Adipose tissue (tissue), 3 donors: ENCODE data around the gene DCDC2. TPM values are rescaled to one million over a fixed set of nuclear protein-coding genes. Genes with fewer than 3 reads are reported as not detected.
"Not testable (repeated sequence)": the region's sequence is repeated elsewhere in the genome, so short reads cannot be mapped to it uniquely, and the experiment has no call there.

Experiments used
- H3K27ac ChIP-seq: one replicate; pipeline ENCODE4 v1.5.1; 2013; ENCODE audit warnings: low read depth, low read length
- WGBS, 3 donors: extraction: QIAGEN DNeasy Blood & Tissue Kit; methylation state at CpG; one replicate each; pipeline ENCODE4 v1.1.7; 2013; 5-methylcytosine and 5-hydroxymethylcytosine counted together
- polyA plus RNA-seq, 3 donors: library from polyadenylated mRNA; stranded (reverse); fragments of 200-250 nt; gene quantifications; one replicate each; pipeline ENCODE4 v1.2.3, GENCODE V29; 2013
- donor health status: healthy with polysubstance abuse.
- donor health status: Bipolar disorder and iron deficiency.
- donor health status: healthy.

DCDC2 gene
- polyA plus RNA-seq, 3 donors = 0.06 to 8.6 TPM; not detected in 1

DNA sequence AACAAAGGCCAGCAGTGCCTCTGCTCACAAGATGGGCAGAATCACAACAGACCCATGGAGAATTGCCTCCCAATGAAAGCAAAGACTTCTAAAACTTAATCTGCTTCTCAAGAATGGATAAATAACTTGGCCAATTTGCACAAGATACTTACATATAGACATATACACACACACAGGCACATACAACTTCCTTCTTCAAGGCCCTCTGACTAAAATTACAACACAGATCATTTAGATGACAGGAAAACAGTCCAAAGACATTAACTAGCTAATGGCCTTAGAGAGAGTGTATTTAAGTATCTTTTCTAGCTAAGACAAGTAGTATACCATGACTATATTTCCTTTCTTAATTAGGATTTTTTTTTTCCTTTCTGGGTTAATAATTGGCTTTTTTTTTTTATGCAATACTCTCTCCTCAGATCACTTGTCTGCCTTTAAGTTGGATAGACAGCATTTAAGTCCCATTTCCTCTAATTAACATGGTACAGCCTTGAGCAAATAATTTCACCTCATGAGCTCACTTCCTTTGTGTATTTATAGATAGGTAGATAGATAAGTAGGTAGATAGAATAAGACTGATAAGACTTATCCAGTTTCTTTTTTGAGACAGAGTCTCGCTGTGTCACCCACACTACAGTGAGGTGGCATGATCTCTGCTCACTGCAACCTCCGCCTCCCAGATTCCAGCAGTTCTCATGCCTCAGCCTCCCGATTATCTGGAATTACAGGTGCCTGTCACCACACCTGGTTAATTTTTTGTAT is 161.8 kb downstream of the DCDC2 start:
- 90 to 97% (median 95%) methylated on average over 3 of the region's 3 CpGs for WGBS, 3 donors
- no peak overlapping the region for H3K27ac ChIP-seq

DNA sequence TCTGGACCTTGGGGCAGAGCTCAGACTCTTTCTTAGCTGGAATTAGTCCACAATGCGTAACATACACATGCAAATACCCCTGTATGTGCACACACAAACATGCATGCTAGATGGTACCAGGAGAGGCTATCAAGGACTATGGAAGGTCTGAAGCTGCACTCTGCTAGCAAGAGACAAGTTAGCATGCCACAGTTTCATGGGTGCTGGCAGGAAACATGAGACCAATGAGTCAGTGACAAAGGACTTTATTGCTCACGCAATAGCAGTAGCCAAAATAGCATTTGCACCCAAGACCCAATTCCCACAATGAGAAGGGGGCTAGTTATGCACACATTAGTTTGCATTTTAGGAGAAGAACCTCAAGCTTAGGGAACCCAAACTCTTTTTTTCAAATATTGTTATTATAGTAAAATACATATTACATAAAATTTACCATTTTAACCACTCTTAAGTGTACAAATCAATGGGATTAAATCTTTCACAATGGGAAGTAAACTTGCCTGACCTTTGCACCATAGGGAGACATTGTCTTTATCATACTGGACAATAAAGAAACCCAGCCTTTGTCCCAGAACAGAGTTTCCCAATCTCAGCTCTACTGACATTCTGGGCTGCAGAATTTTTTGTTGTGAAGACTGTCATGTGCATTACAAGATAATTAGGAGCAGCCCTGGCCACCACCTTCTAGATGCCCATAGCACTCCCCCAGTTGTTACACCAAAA is 162.7 kb downstream of the DCDC2 start:
- H3K27ac ChIP-seq = no peak overlapping the region

DNA sequence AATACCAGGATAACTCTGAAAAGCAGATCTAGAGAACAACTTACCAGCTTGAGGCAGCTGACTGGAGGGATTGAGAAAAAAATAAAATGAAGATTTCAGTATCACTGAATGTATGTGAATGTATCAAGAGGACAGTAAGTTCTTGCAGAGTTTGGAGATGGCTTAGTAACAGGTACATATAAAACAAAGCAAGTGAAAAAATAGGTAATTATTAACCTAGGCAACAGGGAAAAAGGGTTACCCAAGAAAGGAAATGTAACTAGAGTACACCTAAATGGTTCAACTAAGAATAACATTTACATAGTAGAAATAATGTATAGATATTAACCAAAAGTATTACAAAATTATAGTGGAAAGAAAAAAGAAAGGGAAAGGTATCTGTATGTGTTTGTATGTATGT is 164.5 kb downstream of the DCDC2 start:
- H3K27ac ChIP-seq = no peak overlapping the region

More for the DNA sequence above, 162.7 kb downstream of the DCDC2 start:
- WGBS, 3 donors = 92 to 100% (median 98%) methylated on average over 2 of the region's 2 CpGs

DNA sequence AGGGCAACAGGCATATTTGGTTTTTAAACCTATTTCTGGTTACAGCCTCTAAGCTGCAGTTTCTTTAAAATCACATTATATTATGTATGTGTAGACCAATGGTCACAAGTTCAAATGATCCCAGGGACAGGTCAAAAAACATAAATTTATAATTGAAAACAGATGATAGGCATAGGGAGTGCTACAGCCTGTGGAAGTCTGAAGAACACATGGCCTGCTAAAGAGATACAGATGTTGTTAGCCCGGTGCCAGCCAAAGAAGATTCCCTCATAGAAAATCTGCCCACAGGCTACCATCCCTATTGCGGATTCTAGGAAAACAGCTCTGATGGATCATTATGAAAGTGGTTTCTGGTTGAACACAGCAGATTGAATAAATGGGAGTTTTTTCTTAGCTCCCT is 166.5 kb downstream of the DCDC2 start:
- WGBS, 3 donors = 46 to 50% (median 48%) methylated on average over 2 of the region's 2 CpGs
- no peak overlapping the region for H3K27ac ChIP-seq

DNA sequence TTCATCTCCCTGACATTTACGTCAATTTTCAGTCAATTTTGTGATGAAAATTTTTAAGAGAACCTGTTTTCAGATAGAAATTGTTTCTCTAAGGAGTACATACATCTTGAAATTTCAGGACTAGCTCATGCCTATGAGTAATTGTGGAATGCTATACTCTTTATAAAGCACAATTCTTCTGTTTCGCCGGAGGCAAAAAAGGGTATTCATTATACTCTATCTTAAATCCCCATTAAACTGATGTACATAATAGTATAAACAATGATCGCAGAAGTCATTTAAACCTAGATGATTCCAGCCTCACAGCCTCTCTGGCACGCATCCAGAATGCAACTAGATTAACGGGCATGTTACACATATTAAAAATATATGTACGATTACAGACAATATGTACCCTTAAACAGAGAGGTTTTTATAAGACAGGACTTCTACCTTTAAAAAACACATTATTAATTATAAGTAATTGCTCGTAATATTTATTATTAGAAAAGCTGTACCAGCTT is 169.2 kb downstream of the DCDC2 start:
- WGBS, 3 donors = 59 to 76% (median 60%) methylated on average over 8 of the region's 8 CpGs
- no peak overlapping the region for H3K27ac ChIP-seq

DNA sequence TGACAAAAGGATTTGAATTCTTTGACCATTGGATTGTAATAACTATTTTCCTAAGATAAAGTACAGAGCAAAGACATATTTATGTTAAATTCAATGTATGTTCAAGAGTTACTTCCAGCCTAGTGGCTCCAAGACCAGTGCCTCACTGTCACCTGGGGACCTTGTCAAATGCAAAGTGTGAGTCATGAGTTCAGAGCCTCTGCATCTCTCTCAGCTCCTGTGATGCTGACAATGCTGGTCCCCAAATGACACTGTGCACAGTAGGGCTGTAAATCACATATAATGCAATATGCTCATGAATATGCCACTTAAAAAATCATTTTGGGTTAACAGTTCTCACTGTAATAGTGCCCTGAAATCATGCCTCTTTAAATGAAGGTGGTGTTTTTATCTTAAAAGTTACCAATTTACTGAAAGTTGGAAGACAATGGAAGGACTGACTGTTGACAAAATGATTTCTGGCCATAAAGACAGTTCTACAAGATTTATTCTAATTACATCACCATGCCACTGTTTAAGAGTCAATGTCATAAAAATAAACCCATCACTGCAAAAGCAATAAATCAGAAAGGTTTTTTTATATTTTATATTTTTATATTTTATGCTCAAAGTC is 169.8 kb downstream of the DCDC2 start:
- no peak overlapping the region for H3K27ac ChIP-seq

DNA sequence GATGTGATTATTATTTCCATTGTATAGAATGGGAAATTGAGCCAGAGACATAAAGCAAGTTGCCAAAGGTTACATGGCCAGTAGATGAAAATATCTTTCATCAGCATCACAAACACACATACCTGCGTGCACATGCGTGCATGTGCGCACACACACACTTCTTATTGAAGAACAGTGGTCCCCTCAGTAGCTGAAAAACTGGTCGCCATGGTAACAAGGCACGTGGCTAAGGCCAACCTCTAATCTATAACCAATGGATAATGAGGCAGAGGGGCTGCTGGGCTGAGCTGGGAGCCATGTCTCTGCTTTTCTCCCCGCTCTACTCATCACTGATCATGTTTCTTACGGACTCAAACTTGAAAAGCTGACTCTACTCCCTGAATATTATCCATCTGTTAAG is 171.5 kb downstream of the DCDC2 start:
- no peak overlapping the region for H3K27ac ChIP-seq
- 86 to 92% (median 88%) methylated on average over 7 of the region's 7 CpGs for WGBS, 3 donors

DNA sequence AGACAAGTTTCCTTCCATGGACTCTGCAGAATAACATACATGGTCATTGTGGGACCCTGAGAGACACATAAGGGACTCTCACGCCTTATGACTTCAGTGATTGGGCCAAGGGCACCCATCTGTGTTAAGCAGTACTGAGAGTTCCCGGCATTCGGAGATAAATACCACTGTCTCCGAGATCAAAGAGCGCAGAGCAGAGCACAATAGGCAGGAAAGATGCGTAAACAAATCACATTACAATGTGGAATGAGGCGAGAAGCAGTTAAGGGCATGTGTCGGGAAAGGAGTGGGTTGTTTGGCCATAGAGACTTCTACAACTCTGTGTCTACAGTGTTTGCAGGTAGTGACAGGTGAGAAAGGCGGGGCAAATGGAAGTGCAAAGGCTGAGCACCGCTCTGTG is 174.3 kb downstream of the DCDC2 start:
- 83 to 91% (median 89%) methylated on average over 10 of the region's 10 CpGs for WGBS, 3 donors

DNA sequence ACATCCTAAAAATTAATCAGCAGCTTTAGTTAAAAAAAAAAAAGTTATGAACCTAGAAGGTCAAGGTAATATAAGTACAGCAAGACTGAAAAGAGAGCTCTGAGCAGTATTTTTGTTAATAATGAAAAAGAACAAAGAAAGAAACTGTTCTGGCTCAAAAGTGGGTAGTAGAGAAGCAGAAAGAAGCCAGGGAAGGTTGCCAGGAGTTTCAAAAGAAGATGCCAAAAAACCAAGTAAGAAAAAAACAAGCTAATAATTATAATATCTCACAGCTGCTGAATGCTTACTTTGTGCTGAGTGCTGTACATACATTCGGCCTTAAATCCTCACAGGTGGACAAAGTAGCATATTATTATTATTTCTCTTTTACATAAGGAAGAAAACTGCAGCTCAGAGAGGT is 200.0 kb downstream of the DCDC2 start:
- 27 to 40% (median 36%) methylated on average over 1 of the region's 1 CpG for WGBS, 3 donors

More for the DNA sequence above, 174.3 kb downstream of the DCDC2 start:
- H3K27ac ChIP-seq = no peak overlapping the region

DNA sequence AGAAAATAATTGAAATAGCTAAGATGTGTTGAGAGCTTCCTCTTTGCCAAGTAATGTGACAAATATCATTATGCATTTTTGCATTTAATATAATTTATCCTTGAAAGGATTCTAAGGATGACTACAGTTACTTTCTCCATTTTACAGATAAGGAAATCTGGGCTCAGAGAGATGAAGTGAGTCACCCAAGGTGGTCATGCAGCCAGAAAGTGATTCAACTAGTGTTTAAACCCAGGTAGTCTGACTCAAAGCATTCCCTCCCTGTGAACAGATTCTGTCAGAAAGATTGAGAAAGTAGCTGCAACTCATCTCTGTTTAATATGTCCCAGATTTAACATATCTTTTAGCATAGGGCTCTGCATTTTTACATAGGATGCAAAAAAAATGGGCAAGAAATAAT is 203.7 kb downstream of the DCDC2 start:
- H3K27ac ChIP-seq = no peak overlapping the region

More for the DNA sequence above, 200.0 kb downstream of the DCDC2 start:
- no peak overlapping the region for H3K27ac ChIP-seq

DNA sequence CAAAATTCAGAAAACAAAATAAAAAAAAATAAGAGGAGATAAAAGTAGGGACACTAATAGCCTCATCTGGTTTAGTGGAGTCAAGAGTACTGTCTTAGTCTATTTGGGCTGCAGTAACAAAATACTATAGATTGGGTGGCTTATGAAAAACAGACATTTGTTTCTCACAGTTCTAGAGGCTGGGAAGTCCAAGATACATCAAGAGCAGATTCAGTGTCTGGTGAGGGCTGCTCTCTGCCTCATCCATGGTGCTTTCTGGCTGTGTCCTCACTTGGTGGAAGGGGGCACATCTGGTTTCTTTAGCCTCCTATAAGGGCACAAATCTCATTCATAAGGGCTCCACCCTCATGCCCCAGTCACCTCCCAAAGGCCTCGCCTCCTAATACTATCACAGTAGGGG is 205.8 kb downstream of the DCDC2 start:
- WGBS, 3 donors = 79 to 92% (median 91%) methylated on average over 1 of the region's 1 CpG
- no peak overlapping the region for H3K27ac ChIP-seq

DNA sequence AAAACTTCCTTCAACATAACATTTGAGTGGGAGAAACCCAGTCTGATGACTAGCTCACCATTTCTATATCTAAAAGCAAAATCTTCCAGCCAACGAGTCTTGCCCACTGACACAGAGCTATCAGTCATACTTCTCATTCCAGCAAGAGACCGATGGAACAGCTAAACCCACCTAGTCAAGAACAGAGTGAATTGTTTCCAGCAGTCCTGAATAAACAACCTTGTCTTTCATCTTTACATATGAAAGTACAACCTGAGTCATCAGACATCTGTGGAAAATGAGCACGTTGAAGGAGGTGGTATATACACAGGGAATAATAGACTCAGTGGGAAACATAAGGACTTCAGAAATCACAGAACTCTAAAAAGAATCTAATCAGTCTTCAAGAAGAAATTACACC is 208.0 kb downstream of the DCDC2 start:
- WGBS, 3 donors = 42 to 52% (median 47%) methylated on average over 3 of the region's 3 CpGs

DNA sequence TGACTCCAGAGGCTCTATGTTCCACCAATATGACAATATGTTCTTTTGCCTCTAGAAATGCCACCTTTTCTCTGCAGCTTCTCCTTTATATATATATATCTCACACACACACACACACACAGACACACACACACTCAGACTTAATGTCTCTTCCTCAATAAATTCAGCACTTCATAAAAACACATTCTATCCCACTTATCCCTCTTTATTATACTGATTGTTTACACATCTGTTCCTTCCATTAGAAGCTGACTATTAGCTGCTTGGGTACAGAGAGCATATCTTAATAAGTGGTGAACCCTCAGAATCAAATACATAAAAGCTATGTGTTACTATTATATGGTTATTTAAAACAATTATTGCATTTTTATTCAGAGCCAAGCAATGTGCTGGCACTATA is 208.6 kb downstream of the DCDC2 start:
- no peak overlapping the region for H3K27ac ChIP-seq

More for the DNA sequence above, 208.0 kb downstream of the DCDC2 start:
- H3K27ac ChIP-seq = no peak overlapping the region

DNA sequence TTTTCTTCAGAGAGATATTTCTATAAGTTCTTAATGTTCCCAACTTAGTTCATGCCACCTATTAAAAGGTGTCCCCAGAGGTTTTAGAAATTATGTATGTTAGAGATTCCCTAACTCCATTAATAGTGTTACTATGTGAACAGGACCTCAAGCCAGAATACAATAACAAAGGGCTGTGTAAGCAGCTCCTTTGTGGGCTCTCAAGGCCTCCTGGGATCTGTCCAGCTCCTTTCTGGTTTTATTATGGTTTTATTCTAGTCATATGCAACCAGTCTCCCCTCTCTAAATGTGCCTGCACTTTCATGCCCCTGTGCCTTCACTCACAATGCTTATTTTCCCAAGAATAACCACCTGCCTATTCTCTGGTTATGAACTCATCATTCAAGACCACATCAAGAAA is 209.2 kb downstream of the DCDC2 start:
- no peak overlapping the region for H3K27ac ChIP-seq

DNA sequence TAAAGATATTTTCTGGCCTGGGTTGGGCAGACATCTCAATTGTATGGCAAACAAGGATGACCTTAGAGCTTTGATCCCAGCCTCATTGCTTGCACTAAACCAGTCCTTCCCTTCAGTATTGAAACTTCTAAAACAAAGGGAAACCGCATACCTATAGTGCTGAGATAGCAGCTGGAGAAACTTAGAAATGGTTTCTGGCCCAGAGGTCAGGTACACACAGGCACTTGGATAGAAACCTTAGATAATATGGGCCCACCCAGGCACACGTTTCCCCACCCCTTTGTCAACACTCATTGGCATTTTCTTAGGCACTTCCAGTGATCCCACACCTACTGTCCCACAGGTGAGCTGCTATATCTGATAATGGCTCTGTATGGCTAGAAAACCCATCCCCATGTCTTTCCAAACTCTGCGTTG is 209.7 kb downstream of the DCDC2 start:
- 71 to 86% (median 76%) methylated on average over 3 of the region's 3 CpGs for WGBS, 3 donors

DNA sequence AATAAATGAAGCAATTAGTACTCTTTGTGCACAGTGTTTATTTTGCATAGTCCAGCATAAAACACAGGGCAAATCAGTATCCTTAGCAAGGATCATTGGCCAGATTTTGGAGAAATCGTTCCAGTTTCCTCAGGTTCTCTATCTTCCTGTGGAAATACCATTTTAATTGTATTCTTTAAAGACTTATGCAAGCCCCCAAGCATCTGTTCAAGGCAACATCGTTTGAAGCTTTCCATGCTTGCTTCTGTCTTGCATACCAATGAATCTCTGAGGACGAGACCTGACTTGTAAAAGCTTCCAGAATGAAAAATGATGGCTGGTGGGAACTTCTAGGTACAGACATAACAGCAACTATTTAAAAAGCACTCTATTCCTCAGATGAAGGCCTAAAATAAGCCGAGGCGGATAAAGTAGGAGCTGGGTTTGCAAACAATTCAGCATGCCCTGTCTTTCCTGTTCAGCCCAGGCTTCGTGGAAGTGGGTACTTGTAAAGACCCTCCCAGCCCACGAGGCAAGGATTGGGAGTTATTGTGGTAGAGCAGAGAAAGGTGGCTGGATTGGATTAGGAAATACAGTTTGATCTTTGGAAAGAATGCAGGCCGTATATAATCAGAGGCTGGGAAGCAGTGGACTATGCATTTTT is 210.2 kb downstream of the DCDC2 start:
- H3K27ac ChIP-seq = no peak overlapping the region
- 54 to 59% (median 56%) methylated on average over 8 of the region's 8 CpGs for WGBS, 3 donors

More for the DNA sequence above, 209.7 kb downstream of the DCDC2 start:
- no peak overlapping the region for H3K27ac ChIP-seq

DNA sequence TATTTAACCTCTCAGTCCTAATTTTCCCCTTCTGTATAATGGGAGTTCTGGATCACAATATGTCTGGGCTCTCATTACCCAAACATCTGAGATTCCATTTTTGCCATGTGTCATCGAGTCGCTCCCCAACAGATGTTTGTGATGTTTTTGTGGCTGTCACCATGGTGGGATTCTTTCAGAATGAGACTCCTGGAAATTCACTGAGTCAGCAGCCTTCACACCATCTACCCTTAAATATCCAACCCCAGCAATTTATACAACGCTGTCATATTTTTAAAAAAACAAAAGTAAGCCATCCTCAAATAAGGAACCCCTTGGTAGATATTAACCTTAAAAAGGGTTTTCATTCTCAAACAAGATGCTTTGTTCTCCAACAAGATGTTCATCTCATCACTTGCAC is 211.0 kb downstream of the DCDC2 start:
- H3K27ac ChIP-seq = no peak overlapping the region
- 87 to 95% (median 87%) methylated on average over 3 of the region's 3 CpGs for WGBS, 3 donors

DNA sequence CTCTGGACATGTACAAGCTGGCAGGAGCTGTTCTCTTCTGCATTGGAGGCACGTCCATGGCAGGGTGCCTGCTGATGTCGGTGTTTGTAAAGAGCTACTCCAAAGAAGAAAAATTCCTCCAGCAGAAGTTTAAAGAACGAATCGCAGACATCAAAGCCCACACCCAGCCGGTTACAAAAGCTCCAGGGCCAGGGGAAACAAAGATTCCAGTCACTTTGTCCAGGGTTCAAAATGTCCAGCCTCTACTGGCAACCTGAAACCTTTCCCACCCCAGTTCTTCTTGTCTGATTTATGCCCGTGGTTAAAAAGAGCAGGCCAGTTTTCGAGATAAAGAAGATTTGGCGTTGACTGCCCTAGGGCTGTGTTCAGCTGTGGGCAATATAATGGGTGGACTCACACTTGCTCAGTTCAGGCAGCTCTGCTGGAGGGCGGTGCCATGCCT is 212.1 kb downstream of the DCDC2 start:
- H3K27ac ChIP-seq = no peak overlapping the region
- WGBS, 3 donors = 59 to 72% (median 68%) methylated on average over 9 of the region's 9 CpGs

DNA sequence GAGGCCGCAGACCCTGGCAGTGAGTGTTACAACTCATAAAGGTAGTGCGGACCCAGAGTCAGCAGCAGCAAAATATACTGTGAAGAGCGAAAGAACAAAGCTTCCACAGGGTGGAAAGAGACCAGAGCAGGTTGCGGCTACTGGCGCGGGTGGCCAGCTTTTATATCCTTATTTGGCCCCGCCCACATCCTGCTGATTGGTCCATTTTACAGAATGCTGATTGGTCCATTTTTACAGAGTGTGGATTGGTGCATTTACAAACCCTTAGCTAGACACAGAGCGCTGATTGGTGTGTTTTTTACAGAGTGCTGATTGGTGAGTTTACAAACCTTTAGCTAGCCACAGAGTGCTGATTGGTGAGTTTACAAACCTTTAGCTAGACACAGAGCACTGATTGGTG is 215.1 kb downstream of the DCDC2 start:
- not testable (repeated sequence) for H3K27ac ChIP-seq
- 93 to 96% (median 94%) methylated on average over 8 of the region's 8 CpGs for WGBS, 3 donors
